22Rv1 (cell line): ENCODE data around the gene YTHDF2.
"Not testable (repeated sequence)": the region's sequence is repeated elsewhere in the genome, so short reads cannot be mapped to it uniquely, and the experiment has no call there.

Experiments
- ZFX ChIP-seq: fragments of 450-650 bp; IDR thresholded peaks from 2 replicates; pipeline ENCODE4 v1.6.1; 2017; ENCODE audit warnings: antibody characterized with exemption, borderline replicate concordance
- TF ChIP-seq, protein P1 (sequence below): fragments of 450-650 bp; IDR thresholded peaks from 2 replicates; pipeline ENCODE4 v1.5.1; 2017; ENCODE audit warnings: mild to moderate bottlenecking

DNA sequence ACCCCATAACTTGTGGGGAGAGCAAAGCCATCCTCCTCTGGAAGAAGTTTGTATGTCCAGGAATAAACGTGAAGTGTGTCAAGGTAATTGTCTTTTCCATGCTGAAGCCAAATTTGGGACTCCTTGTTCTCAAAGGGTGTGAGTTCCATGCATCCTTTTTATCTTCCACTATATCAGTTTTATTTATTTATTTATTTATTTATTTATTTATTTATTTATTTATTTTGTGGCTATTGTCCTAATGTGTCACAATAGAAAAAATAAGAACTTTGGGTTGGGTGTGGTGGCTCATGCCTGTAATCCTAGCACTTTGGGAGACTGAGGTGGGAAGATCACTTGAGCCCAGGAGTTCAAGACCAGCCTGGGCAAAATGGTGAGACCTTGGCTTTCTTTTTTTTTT is 45.1 kb upstream of the YTHDF2 start:
- TF ChIP-seq, protein P1, sequence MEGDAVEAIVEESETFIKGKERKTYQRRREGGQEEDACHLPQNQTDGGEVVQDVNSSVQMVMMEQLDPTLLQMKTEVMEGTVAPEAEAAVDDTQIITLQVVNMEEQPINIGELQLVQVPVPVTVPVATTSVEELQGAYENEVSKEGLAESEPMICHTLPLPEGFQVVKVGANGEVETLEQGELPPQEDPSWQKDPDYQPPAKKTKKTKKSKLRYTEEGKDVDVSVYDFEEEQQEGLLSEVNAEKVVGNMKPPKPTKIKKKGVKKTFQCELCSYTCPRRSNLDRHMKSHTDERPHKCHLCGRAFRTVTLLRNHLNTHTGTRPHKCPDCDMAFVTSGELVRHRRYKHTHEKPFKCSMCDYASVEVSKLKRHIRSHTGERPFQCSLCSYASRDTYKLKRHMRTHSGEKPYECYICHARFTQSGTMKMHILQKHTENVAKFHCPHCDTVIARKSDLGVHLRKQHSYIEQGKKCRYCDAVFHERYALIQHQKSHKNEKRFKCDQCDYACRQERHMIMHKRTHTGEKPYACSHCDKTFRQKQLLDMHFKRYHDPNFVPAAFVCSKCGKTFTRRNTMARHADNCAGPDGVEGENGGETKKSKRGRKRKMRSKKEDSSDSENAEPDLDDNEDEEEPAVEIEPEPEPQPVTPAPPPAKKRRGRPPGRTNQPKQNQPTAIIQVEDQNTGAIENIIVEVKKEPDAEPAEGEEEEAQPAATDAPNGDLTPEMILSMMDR: not testable (repeated sequence)
- not testable (repeated sequence) for TF ChIP-seq ZFX
